KOPT-K1 (cell line): ENCODE measurements around the gene EMX2.

Experiments
- H3K27ac ChIP-seq: fragments of 200-600 bp; sonication (generic); 2 replicates; pipeline ENCODE4 v1.5.1; 2016; ENCODE audit warnings: antibody characterized with exemption, mild to moderate bottlenecking, low read depth, low read length; ENCODE audit not compliant: poor library complexity, severe bottlenecking
- H3K36me3 ChIP-seq: fragments of 200-600 bp; sonication (generic); 2 replicates; pipeline ENCODE4 v1.5.1; 2017; ENCODE audit warnings: antibody characterized with exemption, mild to moderate bottlenecking, low read length, moderate library complexity; ENCODE audit not compliant: insufficient read depth
- H3K9me3 ChIP-seq: fragments of 200-600 bp; sonication (generic); 2 replicates; pipeline ENCODE4 v1.5.1; 2017; ENCODE audit warnings: antibody characterized with exemption, low read length, mild to moderate bottlenecking; ENCODE audit not compliant: insufficient read depth, poor library complexity, severe bottlenecking

The EMX2 gene

DNA sequence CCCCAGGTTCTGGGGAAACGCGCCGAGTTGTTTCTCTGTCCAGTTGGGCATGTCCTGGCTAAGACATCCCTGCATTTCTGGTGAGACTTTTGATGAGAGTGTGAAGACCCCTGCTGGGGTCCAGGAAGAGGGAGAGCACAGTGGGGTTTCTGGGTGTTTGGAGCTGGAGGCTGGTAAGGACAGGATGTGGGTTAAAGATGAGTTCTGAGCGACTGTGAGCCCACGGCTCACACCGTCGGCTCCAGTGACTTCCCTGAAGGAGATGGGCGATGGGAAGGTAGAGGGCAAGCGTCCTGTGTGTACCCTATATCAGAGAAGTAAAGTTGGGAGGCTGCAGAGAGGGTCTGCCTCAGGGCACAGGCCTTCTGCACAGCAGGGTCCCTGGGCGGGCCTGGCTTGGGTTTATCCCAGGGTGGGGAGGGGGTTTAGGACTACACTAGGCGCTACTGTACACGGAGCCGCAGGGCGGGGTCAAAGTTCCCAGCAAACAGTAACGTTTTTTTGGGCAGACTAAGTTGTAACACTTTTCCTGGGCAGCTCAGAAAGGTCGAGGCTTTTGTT, 3.6 kb downstream of the EMX2 start:
- H3K36me3 ChIP-seq: no peaks in the 10 kb centered on the region
- H3K27ac ChIP-seq: no peak overlapping the region

DNA sequence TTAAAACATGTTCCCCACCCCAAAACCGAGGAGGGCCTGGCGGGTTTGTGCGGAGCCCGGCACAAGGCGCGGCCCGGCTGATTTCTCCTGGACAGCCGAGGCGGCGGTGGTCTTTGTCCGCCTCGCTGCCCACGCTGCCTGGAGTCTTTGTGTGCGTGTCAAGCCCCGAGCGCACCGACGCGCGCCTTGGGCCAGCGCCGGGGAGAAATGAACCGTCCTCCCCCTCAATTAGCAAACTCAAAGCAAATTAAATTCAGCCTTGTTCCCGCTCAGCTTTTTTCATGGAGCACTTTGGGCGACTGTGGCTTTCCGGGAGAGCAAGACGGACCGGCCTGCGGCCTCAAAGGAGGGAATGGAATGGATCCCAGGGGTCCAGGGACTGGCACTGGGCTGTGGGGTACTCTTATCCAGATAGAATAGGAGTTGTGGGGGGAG, 4.1 kb downstream of the EMX2 start:
- H3K36me3 ChIP-seq: no peaks in the 10 kb centered on the region
- H3K27ac ChIP-seq: no peak overlapping the region
- no peaks in the 10 kb centered on the region for H3K9me3 ChIP-seq

More for the DNA sequence above, 3.6 kb downstream of the EMX2 start:
- H3K9me3 ChIP-seq: no peaks in the 10 kb centered on the region

DNA sequence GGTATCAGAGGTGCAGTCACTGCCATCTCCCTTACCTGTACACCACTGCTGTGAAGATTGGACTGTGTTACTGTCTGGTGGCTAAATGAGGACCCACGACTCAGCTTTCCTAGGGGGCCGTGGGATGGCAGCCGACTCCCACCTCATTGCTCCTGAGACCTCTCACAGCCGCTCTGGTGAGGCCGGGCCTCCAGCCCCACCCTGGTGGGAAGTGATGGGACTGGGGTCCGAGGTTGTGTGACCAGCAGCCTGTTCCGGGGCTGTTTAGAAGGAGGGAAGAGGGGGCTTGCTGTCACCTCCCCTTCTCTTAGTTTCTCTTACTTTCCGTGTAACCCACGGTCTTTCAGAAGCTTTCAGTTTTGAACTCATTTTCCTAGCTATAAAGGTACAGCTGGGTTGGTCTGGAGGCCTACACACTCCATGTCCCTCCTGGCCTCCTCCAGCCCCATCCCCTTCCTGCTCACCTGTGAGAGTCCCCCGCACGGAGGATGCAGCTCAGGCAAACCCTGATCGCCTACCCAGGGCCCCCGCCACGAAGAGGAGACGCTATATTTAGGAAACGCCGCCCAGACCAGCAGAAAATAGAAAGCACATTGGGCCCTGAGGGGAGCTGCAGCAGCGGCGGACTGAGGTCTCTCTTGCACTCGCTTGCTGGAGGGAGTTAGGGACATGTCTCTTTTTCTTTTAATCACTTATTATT, 4.6 kb downstream of the EMX2 start:
- Histone ChIP-seq H3K27ac (no peak overlapping the region), H3K36me3 (no peaks in the 10 kb centered on the region), H3K9me3 (no peaks in the 10 kb centered on the region)

DNA sequence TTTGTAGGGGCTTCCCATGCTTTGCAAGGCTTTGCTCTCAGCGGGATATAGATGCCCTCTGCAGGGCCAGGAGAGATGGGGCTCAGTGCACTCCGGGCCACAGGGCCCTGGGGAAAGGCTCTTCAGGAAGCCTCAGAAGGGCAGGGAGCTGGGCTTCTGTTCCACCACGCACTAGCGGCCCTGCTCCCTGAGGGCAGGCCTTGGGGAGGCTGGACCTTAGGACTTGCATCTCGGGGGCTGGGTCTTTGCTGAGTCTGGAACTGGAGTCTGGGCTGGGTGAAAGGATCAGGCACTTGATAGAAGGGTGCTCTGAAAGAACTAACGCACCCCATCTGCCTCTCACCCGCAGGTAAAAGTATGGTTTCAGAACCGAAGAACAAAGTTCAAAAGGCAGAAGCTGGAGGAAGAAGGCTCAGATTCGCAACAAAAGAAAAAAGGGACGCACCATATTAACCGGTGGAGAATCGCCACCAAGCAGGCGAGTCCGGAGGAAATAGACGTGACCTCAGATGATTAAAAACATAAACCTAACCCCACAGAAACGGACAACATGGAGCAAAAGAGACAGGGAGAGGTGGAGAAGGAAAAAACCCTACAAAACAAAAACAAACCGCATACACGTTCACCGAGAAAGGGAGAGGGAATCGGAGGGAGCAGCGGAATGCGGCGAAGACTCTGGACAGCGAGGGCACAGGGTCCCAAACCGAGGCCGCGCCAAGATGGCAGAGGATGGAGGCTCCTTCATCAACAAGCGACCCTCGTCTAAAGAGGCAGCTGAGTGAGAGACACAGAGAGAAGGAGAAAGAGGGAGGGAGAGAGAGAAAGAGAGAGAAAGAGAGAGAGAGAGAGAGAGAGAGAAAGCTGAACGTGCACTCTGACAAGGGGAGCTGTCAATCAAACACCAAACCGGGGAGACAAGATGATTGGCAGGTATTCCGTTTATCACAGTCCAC, 5.4 kb downstream of the EMX2 start:
- Histone ChIP-seq H3K27ac (no peak overlapping the region), H3K36me3 (no peaks in the 10 kb centered on the region), H3K9me3 (no peaks in the 10 kb centered on the region)

DNA sequence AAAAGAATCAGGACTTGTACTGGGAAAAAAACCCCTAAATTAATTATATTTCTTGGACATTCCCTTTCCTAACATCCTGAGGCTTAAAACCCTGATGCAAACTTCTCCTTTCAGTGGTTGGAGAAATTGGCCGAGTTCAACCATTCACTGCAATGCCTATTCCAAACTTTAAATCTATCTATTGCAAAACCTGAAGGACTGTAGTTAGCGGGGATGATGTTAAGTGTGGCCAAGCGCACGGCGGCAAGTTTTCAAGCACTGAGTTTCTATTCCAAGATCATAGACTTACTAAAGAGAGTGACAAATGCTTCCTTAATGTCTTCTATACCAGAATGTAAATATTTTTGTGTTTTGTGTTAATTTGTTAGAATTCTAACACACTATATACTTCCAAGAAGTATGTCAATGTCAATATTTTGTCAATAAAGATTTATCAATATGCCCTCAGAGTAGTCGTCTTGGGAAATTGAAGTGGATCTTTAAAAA, 6.6 kb downstream of the EMX2 start:
- no peaks in the 10 kb centered on the region for H3K9me3 ChIP-seq
- no peaks in the 10 kb centered on the region for H3K36me3 ChIP-seq
- H3K27ac ChIP-seq: no peak overlapping the region

DNA sequence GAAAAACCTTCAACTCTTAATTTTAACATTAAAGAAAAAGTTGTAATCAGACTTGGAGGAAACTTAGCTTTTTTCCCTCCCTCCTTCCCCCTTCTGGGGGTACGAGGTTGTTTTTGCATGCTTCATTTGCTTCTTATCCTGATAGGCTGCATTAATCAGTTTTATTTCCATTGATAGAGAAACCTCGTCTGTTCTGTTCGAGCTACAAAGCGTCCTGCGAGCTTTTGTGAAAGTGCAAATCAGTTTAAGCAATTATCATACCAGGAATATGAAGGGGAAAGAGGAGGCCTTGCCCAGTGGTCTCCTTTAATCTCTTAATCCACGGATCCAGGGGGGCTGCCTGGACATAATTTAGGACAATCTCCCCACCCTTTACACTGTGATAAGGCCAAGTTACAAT, 7.5 kb downstream of the EMX2 start:
- H3K9me3 ChIP-seq: no peaks in the 10 kb centered on the region
- H3K27ac ChIP-seq: no peak overlapping the region
- no peaks in the 10 kb centered on the region for H3K36me3 ChIP-seq

DNA sequence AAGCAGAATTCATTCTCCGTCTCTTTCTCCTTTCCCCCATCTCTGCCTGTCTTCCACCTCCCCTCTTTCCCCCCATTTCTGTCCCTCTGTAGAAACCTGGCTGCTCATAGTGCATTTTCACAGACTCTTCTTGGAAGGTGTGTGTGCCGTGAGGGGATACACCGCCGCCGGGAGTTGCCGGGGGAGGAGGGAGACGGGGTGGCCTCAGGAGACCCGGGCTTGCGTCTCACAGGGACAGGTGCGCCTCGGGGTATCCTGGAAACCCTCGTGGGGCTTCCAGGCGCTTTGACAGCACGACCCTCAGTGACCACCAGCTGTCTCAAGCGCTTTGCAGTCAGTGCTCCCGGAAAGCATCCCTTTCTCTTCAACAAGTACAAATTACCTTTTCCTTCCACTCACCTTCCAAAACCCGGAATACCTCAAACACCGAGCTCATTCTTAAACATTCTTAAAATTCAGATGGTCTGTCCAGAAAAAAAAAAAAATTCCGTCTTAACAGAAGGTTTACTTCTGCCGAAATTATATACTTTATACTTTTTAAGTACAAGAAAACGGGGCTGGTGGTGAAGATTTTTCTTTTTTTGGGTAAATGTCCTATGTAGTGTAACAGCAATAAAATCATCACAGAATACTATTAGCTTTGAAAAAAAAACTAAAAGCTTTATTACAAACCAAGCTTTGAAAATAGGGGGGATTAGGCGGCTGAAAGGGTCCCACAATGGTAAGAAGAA, 8.2 kb downstream of the EMX2 start:
- H3K9me3 ChIP-seq: no peaks in the 10 kb centered on the region

DNA sequence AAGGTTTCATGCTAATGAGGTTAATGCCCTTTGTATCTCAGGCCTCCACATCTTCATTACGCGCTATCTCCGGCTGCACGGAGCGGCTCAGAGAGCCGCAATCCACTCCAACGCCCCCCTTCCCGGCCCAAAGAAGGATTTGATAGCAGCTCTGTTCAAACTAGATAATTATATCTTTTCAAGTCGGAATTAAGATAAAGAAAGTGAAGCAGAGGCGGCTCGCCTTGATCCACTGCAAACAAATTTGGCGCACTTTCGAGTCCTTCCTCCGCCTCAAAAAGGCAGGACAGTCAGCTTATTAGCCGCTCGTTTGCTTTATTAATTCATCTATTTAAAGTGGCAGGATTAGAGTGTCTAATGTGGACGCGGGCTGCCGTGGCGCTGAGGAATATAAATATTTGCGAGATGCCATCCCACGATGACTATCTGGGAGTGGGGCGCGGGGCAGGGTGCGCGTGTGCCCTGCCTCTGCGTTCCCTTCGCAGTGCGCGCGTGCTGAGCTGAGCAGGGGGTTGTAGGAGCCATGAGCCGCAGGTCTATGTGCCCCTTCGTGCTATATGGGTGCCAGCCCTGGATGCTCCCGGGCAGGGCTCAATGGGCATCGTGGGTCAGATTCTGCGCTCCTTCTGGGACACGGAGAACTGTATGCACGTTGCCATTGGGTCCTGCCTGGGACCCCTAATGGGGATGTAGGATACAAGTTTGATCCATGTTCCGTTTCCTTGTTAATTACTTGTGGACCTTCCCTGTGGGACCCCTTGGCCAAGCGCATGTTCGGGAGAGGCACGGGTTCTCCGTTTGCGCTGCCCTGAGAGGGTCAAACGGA, 9.0 kb downstream of the EMX2 start:
- Histone ChIP-seq H3K27ac (no peak overlapping the region), H3K9me3 (no peaks in the 10 kb centered on the region), H3K36me3 (no peaks in the 10 kb centered on the region)

More for the DNA sequence above, 8.2 kb downstream of the EMX2 start:
- Histone ChIP-seq H3K36me3 (no peaks in the 10 kb centered on the region), H3K27ac (no peak overlapping the region)

DNA sequence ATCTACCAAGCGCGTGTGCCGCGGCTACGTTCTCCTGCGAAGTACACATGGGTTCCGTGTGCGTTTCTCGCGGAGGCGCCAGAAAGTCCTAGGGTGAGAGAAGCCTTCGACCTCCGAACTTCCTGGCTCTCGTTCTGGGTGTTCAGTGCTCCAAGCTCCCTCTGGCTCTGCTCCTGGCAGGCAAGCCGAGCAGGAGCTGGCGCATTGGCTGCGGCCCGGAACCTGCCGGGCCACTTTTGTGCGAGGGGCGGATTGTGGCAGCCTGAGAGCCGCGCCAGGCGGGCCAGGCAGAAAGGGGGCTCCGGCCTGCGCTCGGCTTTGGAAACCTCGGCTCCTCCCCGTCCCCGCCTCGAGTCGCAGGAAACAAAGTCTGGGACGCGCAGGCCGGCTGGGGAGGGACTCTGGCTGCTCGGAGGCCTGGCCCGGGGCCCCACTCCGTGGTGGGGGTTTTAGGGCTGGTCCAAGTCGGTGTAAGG, 9.6 kb downstream of the EMX2 start:
- Histone ChIP-seq H3K36me3 (no peaks in the 10 kb centered on the region), H3K9me3 (no peaks in the 10 kb centered on the region), H3K27ac (no peak overlapping the region)

DNA sequence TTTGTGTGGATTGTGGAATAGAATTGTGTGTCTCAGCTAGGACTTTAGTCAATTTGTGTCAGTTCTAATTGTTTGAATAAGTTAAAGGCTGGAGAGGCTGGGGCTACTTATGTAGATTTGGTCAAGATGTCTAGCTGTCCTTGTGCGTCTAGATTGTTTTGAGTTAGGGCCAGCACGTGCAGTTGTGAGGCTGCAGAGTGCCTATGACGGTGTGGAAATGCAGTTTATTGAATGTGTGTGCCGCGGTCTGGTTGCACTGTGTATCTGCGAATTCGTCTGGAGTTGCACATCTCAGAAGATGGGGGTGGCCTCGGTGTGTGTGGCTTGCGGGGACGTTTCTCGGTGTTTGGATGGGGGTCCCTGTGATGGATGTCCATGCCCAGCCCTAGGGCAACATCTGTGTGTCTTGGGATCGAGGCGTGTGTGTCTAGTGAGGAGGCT, 10.2 kb downstream of the EMX2 start:
- Histone ChIP-seq H3K9me3 (no peaks in the 10 kb centered on the region), H3K36me3 (no peaks in the 10 kb centered on the region), H3K27ac (no peak overlapping the region)

DNA sequence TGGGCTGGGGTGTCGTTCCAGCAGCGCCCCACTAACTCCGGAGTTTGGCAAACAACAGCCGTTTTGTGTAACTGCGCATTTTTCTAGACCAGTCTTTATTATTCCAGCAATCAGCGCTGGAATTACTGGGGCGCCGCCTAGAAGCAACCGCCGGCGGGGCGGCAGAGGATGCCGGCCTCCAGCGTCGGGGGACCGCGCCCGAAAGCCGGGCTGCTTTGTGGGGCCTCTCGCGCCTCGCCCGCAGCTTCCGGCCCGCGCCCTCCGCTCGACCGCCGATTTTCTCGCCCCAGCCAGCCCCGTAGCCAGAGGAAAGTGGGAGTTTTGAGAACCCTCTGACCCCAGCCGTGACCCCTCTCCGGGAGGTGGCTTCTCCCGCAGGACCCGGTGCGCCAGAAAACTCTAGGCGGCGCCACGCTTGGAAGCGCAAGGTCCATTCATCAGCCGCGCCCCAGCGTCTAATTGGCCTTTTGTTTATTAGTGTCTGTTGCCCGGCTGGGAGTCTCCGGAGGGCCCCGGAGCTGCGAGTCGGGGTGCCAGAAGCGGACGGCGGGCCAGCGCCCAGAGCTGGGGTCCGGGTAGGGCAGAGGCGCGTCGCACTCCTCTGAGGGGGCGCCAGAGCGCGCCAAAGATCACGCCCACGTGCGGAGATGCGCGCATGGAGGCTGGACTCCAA, 10.7 kb downstream of the EMX2 start:
- Histone ChIP-seq H3K27ac (no peak overlapping the region), H3K36me3 (no peaks in the 10 kb centered on the region), H3K9me3 (no peaks in the 10 kb centered on the region)

DNA sequence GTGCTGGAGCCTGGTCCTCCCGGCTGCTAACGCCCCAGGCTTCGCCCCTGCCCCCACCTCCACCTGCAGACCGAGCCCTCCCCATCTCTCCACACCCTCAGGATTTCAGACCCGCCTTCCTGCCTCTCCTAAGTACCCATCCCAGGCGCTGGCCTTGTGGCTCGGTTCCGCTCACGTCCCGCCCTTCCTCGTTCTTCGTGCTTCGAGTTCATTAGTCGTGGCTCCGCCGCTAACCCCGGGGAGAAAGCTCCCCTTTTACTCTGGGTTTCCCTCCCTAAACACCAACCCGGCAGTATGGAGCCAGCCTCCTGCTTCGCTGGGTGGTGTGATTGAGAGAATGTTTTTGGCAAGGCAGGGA, 11.2 kb downstream of the EMX2 start:
- Histone ChIP-seq H3K27ac (no peak overlapping the region), H3K36me3 (no peaks in the 10 kb centered on the region), H3K9me3 (no peaks in the 10 kb centered on the region)

DNA sequence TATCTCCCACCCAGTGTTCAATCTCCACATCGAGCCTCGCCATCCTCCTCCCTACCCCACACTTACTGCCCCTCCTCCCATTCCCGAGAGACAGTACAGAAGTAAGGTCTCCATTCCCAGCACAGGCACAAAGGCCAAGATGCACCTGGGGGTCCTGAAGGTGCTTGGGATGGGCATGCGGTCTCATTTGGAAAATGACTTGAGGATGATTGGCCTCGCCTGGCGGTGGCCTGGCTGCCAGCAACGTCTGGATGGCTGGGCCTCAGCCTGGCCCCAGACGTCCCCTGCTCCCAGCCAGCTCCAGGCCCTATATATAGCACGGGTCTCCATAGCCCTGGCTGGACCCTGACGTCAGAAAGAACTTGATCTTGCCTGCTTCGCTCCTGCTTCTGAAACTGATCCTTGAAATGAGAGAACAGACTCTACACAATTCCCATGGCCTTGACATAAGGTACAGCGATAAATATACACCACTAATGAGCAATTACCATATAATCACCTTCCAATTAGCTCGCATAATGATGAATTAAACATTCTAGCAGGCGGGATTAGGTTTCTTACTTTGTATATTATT, 11.8 kb downstream of the EMX2 start:
- H3K27ac ChIP-seq: no peak overlapping the region
- H3K9me3 ChIP-seq: no peaks in the 10 kb centered on the region
- no peaks in the 10 kb centered on the region for H3K36me3 ChIP-seq
